Left lung (tissue), 10 donors: ENCODE results near the gene DUXB. TPM values are rescaled to one million over a fixed set of nuclear protein-coding genes. Genes with fewer than 3 reads are reported as not detected.

ENCODE experiments used
- ATAC-seq: fragments of 200-7000 bp; cut with Tn5 transposase; one replicate; pipeline ENCODE4 v1.9.1; 2020; ENCODE audit warnings: moderate library complexity
- DNase-seq, 4 donors: peaks; one replicate each; pipeline ENCODE4 v3.0.0-alpha.2; 2013 to 2020
- H3K27ac ChIP-seq, 2 donors: fragments of 200-600 bp; sonication (generic) in 1 of 2; one replicate each; pipeline versions ENCODE4 v1.5.0 to v1.8.0; 2020 to 2021
- H3K27me3 ChIP-seq, 2 donors: fragments of 200-600 bp; sonication (generic) in 1 of 2; one replicate each; pipeline versions ENCODE4 v1.5.0 to v1.8.0; 2020 to 2021
- H3K36me3 ChIP-seq, 2 donors: fragments of 200-600 bp; sonication (generic) in 1 of 2; one replicate each; pipeline versions ENCODE4 v1.5.0 to v1.8.0; 2020 to 2021
- H3K4me1 ChIP-seq, 2 donors: fragments of 200-600 bp; one replicate each; pipeline ENCODE4 v1.8.0; 2021
- H3K4me3 ChIP-seq, 2 donors: fragments of 200-600 bp; sonication (generic) in 1 of 2; one replicate each; pipeline versions ENCODE4 v1.5.0 to v1.8.0; 2020 to 2021; ENCODE audit warnings: mild to moderate bottlenecking in 1 of 2
- H3K9me3 ChIP-seq, 2 donors: fragments of 200-600 bp; sonication (generic) in 1 of 2; one replicate each; pipeline versions ENCODE4 v1.5.0 to v1.8.0; 2020 to 2021
- CTCF ChIP-seq, 2 donors: fragments of 200-600 bp; sonication (generic) in 1 of 2; IDR thresholded peaks; one replicate each; pipeline versions ENCODE4 v1.5.0 to v1.8.0; 2021; ENCODE audit warnings: antibody characterized with exemption in 2 of 2
- intact Hi-C, 2 donors: fragments of 100-400 bp; cut with DNase I; formaldehyde crosslinking; loops; one replicate each; pipeline versions ENCODE4 v1.11.2 to v1.14.2; 2022
- polyA plus RNA-seq, 6 donors: library from polyadenylated mRNA; unstranded; fragments of 120-200 nt; gene quantifications; one replicate each; pipeline ENCODE4 v1.2.1, GENCODE V29; 2013; ENCODE audit not compliant: insufficient read length in 6 of 6
- total RNA-seq, 2 donors: library from RNA; stranded (reverse); fragmentation: NEBNext Ultra II Directional; extraction: Animal tissue kit (Norgen Biotek cat#: 25700); gene quantifications; one replicate each; pipeline ENCODE4 v1.2.1, GENCODE V29; 2021
- donor health status: DM: no; HTN: yes; CAD: no.
- donor health status: DM: no; HTN: no; CAD: no.

Gene DUXB
- total and polyA plus RNA-seq, 8 donors: 0.15 to 0.42 (median 0.16) TPM; not detected in 4

GRCh38 chr16:75644240-75645012 is 56.8 kb downstream of the DUXB start:
- ATAC-seq (no peak), DNase-seq (no peak)
- Histone ChIP-seq H3K4me3 (no peak overlapping the region), H3K36me3 (peaks cover 0 to 63% of the 10 kb centered on the region in 2 donors), H3K4me1 (peaks cover 5 to 29% of the 10 kb centered on the region in 2 donors), H3K9me3 (no peaks in the 10 kb centered on the region), H3K27me3 (no peaks in the 10 kb centered on the region), H3K27ac (no peak overlapping the region)
- intact Hi-C loops: no loop called here
- no peak for TF ChIP-seq CTCF (IDR thresholded peaks at IDR 0.05)

Other genes starting within 250 kb of the DUXB start
- 10 to 100 TPM; 20.2 to 30.9 TPM for gene TMEM170A, start 236.8 kb downstream of the DUXB start, total RNA-seq
- 10 to 100 TPM; 29.9 to 40.1 (median 36.0) TPM for gene TMEM170A, start 236.8 kb downstream of the DUXB start, polyA plus RNA-seq
- 1 to 10 TPM; 3.3 to 3.9 TPM for gene CHST6, start 206.0 kb downstream of the DUXB start, total RNA-seq
- 1 to 10 TPM; 1.3 to 2.0 (median 1.5) TPM for gene CHST6, start 206.0 kb downstream of the DUXB start, polyA plus RNA-seq
- 1 to 10 TPM in 1 of 2 donors, under 1 TPM in 1; 0.09 to 1.4 TPM for gene CHST5, start 165.4 kb downstream of the DUXB start, total RNA-seq
- gene CHST5, start 165.4 kb downstream of the DUXB start, polyA plus RNA-seq: 1 to 10 TPM in 2 of 6 donors, under 1 TPM in 4; 0.48 to 1.6 (median 0.65) TPM
- gene TMEM231, start 145.2 kb downstream of the DUXB start, total RNA-seq: 10 to 100 TPM in 1 of 2 donors, 1 to 10 TPM in 1; 8.2 to 16.0 TPM
- 10 to 100 TPM; 18.3 to 25.8 (median 24.2) TPM for gene TMEM231, start 145.2 kb downstream of the DUXB start, polyA plus RNA-seq
- gene GABARAPL2, start 135.1 kb downstream of the DUXB start, total RNA-seq: 100 to 1,000 TPM in 1 of 2 donors, 10 to 100 TPM in 1; 94.1 to 107 TPM
- 100 to 1,000 TPM; 126 to 145 (median 143) TPM for gene GABARAPL2, start 135.1 kb downstream of the DUXB start, polyA plus RNA-seq
- 10 to 100 TPM; 45.4 to 53.0 TPM for gene ADAT1, start 78.2 kb downstream of the DUXB start, total RNA-seq
- 10 to 100 TPM; 39.1 to 57.4 (median 51.8) TPM for gene ADAT1, start 78.2 kb downstream of the DUXB start, polyA plus RNA-seq
- gene KARS1, start 53.8 kb downstream of the DUXB start, total RNA-seq: 100 to 1,000 TPM in 1 of 2 donors, 10 to 100 TPM in 1; 80.0 to 106 TPM
- gene KARS1, start 53.8 kb downstream of the DUXB start, polyA plus RNA-seq: 100 to 1,000 TPM; 117 to 128 (median 123) TPM
- gene TERF2IP, start 53.7 kb downstream of the DUXB start, total RNA-seq: 10 to 100 TPM; 46.7 to 55.8 TPM
- gene TERF2IP, start 53.7 kb downstream of the DUXB start, polyA plus RNA-seq: 10 to 100 TPM; 75.0 to 88.7 (median 78.7) TPM
- not detected for gene CPHXL2, start 24.5 kb downstream of the DUXB start, total RNA-seq
- gene CPHXL2, start 24.5 kb downstream of the DUXB start, polyA plus RNA-seq: under 1 TPM in 3 of 6 donors, not detected in 3; 0.17 to 0.52 (median 0.52) TPM
- gene CPHXL, start 25.0 kb upstream of the DUXB start, total RNA-seq: not detected
- gene CPHXL, start 25.0 kb upstream of the DUXB start, polyA plus RNA-seq: under 1 TPM in 1 of 6 donors, not detected in 5; 0.17 TPM